IgD-negative memory B cell (primary cell): ENCODE measurements around the gene TPH1. TPM values are rescaled to one million over a fixed set of nuclear protein-coding genes. Genes with fewer than 3 reads are reported as not detected.

Experiments
- H3K27ac Mint-ChIP-seq, 3 donors: one replicate each; pipeline ENCODE4 v1.8.0; 2020 to 2022; ENCODE audit warnings: mild to moderate bottlenecking in 3 of 3, mixed read lengths in 3 of 3, moderate library complexity in 1 of 3
- H3K27me3 Mint-ChIP-seq: one replicate; pipeline ENCODE4 v1.8.0; 2021; ENCODE audit warnings: mixed read lengths
- H3K36me3 Mint-ChIP-seq: one replicate; pipeline ENCODE4 v1.8.0; 2020; ENCODE audit warnings: mild to moderate bottlenecking, mixed read lengths
- H3K4me1 Mint-ChIP-seq, 3 donors: one replicate each; pipeline ENCODE4 v1.8.0; 2020 to 2022; ENCODE audit warnings: mixed read lengths in 3 of 3, mild to moderate bottlenecking in 1 of 3
- H3K4me3 Mint-ChIP-seq, 4 donors: one replicate each; pipeline ENCODE4 v1.8.0; 2020 to 2022; ENCODE audit warnings: mild to moderate bottlenecking in 4 of 4, mixed read lengths in 4 of 4, moderate library complexity in 3 of 4
- H3K9me3 Mint-ChIP-seq, 3 donors: one replicate each; pipeline ENCODE4 v1.8.0; 2020 to 2021; ENCODE audit warnings: mixed read lengths in 3 of 3, mild to moderate bottlenecking in 1 of 3
- polyA plus RNA-seq: library from polyadenylated mRNA; unstranded; fragments of 300-500 nt; fragmentation: Illumina TruSeq; gene quantifications from one replicate; pipeline ENCODE4 v1.2.3, GENCODE V29; 2021

TPH1 gene
- not detected for polyA plus RNA-seq

DNA sequence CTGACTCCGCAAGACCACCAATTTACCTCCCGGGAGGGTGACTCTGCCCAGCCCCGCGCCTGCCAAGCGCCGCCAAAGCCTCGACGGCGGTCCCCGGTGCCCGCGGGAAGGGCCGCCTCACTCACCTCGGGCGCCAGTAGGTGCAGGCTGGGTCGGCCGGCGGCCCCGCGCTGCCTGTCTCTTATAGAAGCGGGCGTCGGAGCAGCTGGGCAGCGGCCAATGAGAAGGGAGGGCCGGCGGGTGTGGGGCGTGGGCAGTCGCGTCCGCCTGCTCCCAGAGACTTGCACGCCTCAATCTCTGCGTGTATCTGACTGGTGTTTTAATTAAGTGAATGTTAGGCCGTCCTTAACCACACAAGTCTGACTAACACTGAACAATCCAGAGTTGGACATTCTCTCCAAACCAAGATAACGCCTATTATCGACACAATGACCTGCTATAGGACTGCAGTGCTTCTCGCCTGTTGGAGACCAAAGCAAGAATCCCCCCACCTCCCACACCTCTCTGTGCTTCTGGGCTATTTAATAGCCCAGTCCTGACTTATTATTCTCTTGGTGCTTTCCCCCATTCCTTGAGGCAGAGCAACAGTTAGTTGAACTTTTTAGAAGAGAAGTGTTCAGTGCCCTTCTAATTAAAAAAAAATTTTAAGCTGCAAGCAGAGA lies at the start of gene TPH1:
Gene TPH1, minus strand, starts transcription at position 154 of the 662 bp plus-strand sequence. CDS start 5,507 bp downstream, outside the sequence.
- Mint-ChIP-seq H3K4me3 (peak within 1 kb of the TSS in 1 of 4 donors; percentile 2), H3K36me3 (peaks cover 3% of the 10 kb centered on the region), H3K4me1 (peaks cover 0 to 6% (median 3%) of the 10 kb centered on the region in 3 donors), H3K27ac (no peak within 1 kb of the TSS), H3K27me3 (peaks cover 23% of the 10 kb centered on the region), H3K9me3 (peaks cover 2 to 5% (median 3%) of the 10 kb centered on the region in 3 donors)

DNA sequence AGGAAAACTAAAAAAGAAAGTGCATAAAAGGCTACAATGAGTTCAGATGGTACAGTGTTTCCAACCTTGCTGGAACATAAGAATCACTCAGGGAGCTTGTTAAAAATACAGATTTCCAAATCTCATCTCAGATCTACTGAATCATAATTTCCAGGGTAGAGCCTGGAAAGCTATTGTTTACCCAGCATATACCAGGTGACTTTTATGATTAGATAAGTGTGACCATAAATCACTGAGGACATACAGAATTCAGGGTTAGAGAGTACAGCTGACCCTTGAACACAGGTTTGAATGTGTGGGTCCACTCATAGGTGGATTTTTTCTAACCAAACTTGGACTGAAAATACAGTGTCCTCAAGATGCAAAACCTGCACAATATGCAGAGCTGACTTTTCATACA lies 47.9 kb upstream of the TPH1 start:
- H3K27ac Mint-ChIP-seq = no peak overlapping the region
- peaks cover 0 to 2% (median 0%) of the 10 kb centered on the region in 3 donors for H3K4me1 Mint-ChIP-seq
- H3K27me3 Mint-ChIP-seq = no peaks in the 10 kb centered on the region
- no peaks in the 10 kb centered on the region for H3K9me3 Mint-ChIP-seq
- H3K36me3 Mint-ChIP-seq = peaks cover 5% of the 10 kb centered on the region
- H3K4me3 Mint-ChIP-seq = no peak overlapping the region

DNA sequence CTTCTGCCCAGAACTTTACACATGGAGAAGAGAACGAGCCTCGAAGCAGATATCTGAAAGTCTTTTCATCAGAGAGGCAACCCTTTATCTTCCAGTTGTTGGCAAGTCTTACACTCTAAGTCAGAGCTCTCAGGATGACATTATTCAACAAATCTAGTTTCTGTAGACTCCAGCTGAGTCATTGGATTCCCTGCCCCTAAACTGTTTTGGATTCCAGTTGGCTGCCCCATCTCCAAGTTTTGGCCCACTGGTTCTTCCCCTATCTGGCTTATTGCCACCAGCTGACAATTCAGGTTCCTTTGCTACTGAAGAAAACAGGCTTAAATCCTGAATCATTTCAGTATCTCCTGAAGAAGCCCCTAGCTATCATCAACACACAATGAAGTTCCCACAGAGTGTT lies 45.7 kb upstream of the TPH1 start:
- Mint-ChIP-seq H3K36me3 (peaks cover 8% of the 10 kb centered on the region), H3K27ac (no peak overlapping the region), H3K4me1 (peaks cover 0 to 5% (median 0%) of the 10 kb centered on the region in 3 donors), H3K9me3 (no peaks in the 10 kb centered on the region), H3K27me3 (no peaks in the 10 kb centered on the region), H3K4me3 (no peak overlapping the region)

DNA sequence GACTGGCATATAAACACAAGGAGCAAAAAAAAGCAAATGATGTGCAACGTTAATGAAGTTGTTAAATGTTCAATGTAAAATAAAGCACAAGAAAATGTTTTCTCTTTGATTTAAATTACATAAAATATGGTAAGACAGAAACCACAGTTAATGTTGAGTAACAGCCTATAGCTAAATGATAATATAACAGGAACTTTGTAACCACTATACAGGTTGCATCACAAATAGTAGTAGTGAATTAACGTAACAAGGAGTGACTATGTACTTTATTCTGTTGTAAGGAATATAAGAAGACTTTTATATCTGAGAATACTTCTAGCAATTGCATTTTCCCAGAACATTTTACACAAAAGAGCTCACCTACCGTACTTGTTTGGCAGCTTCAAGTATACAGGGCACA lies 42.9 kb upstream of the TPH1 start:
- Mint-ChIP-seq H3K4me3 (no peak overlapping the region), H3K4me1 (peaks cover 0 to 3% (median 0%) of the 10 kb centered on the region in 3 donors), H3K9me3 (no peaks in the 10 kb centered on the region), H3K27me3 (no peaks in the 10 kb centered on the region), H3K27ac (no peak overlapping the region), H3K36me3 (peaks cover 8% of the 10 kb centered on the region)

DNA sequence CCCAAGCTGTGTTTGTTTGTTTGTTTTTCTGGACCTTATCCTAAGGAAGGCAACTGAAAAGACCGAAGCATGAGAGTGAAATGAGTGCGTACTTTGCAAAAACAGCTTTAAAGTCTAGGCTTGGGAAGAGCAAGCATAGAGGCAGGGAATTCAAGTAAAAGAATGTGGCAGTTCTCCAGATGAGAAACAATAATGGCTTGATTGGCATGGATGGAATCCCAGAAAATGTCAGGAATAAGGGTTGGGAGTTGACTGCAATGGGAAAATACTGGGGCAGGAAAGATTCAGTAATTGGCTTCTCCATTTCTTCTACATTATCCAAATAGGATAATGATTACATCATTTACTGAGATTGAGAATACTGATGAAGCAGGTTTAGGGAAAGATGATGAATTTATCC lies 42.3 kb upstream of the TPH1 start:
- Mint-ChIP-seq H3K4me1 (peaks cover 0 to 3% (median 0%) of the 10 kb centered on the region in 3 donors), H3K27ac (no peak overlapping the region), H3K36me3 (peaks cover 8% of the 10 kb centered on the region), H3K27me3 (no peaks in the 10 kb centered on the region), H3K9me3 (no peaks in the 10 kb centered on the region), H3K4me3 (no peak overlapping the region)

DNA sequence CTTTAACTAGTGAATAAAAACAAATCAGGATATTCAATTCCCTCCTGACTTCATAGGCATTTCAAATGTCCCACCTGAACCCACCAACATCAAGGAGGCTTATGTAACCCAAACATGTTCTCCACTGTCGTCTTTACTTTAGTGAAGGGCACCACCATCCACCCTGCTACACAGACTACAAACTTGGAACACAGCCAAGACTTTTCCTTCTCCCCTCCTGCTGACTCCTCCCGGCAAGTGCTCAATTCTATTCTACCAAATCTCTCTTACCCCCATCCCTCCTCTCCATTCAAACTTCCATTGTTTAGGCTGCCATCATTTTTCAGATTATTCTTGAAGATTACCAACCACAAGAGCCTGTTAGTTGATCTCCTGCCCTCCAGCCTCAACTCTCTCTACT lies 35.5 kb upstream of the TPH1 start:
- Mint-ChIP-seq H3K36me3 (peaks cover 9% of the 10 kb centered on the region), H3K4me3 (no peak overlapping the region), H3K4me1 (no peaks in the 10 kb centered on the region), H3K9me3 (no peaks in the 10 kb centered on the region), H3K27me3 (no peaks in the 10 kb centered on the region), H3K27ac (no peak overlapping the region)

DNA sequence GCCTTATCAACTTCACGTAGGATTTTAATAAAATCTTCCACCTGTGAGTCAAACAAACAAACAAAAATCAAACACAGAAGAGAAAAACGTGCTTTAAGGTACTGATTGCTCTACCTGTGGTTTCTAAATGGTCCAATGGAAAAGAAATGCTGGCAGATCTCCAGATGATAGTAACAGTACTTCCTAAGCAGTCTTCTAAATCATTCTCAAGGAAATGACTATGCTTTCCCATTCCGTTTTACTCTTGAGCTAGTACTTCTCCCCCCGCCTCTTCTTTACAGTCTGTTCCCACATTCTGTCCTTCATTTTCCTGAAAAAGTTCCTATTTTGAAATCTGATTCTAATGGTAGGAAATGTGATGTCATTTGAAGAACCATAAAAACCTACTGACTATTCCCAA lies 34.4 kb upstream of the TPH1 start:
- Mint-ChIP-seq H3K4me1 (no peaks in the 10 kb centered on the region), H3K27ac (peak overlapping the region in 1 of 3 donors; percentile 1), H3K9me3 (no peaks in the 10 kb centered on the region), H3K4me3 (no peak overlapping the region), H3K36me3 (peaks cover 9% of the 10 kb centered on the region), H3K27me3 (no peaks in the 10 kb centered on the region)

DNA sequence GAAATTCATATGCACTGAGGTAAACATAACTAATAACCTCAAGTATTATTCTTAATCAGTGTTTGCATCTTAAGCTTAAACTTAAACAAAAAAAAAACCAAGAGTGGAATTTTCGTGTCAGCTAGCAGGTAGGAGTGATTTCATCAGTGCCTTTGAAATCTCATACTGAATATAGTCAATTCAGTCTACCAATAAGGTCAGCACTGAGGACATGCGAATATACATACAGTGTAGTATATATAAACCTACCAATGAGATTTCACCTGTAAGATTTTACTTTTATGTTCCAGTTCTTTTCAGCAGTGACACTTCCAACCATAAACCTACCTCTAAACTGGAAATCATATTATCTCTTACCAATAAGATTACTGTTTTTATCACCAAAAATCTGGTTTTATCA lies 32.8 kb upstream of the TPH1 start:
- no peaks in the 10 kb centered on the region for H3K9me3 Mint-ChIP-seq
- H3K27me3 Mint-ChIP-seq = no peaks in the 10 kb centered on the region
- no peaks in the 10 kb centered on the region for H3K4me1 Mint-ChIP-seq
- H3K27ac Mint-ChIP-seq = no peak overlapping the region
- H3K36me3 Mint-ChIP-seq = peaks cover 5% of the 10 kb centered on the region
- H3K4me3 Mint-ChIP-seq = no peak overlapping the region

DNA sequence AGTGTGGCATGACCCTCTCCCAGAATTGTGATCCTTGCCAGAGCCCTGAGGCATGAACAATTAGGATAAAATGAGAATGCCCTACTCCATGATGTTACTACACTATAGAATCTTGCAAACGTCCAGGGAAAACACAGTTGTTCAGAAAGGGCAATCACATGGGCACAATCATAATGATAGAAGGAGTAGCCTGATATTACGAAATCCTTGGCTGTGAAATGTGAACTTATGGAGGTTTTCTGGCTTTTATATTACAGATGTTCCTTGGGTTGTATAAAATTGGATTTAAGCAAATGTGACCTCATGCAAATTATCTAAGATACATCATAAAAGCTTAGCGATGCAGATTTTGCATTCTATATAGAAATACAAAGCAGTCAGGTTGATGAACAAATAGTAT lies 29.4 kb upstream of the TPH1 start:
- Mint-ChIP-seq H3K4me1 (no peaks in the 10 kb centered on the region), H3K4me3 (no peak overlapping the region), H3K9me3 (no peaks in the 10 kb centered on the region), H3K27ac (no peak overlapping the region), H3K36me3 (peaks cover 4% of the 10 kb centered on the region), H3K27me3 (no peaks in the 10 kb centered on the region)

DNA sequence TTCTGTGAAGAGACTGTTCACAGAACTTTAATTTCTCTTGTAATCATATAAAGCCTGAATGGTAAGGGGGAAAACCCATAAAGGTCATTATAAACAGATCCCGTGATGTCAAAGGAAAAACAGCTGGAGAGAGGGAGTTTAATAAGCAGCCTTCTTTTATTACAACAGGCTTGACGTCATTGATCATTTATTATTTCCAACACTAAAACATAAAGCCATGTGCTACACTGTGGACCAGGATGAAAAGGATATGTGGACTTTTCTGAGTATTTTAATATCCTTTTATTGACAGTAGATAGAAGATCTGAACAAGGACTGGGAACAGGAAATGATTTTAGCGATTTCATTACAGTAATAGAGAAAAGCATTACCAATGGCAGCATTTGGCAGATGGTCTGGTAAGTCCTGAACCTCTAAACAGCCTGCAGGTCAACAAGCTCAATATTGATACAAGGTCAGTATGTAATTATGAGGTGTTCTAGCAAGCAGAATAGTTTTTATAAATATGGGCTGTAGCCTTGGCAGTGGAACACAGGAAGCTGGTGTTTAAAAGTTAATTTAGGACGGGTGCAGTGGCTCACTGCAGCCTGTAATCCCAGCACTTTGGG lies 25.1 kb upstream of the TPH1 start:
- H3K9me3 Mint-ChIP-seq = no peaks in the 10 kb centered on the region
- no peaks in the 10 kb centered on the region for H3K4me1 Mint-ChIP-seq
- H3K27me3 Mint-ChIP-seq = no peaks in the 10 kb centered on the region
- peaks cover 11% of the 10 kb centered on the region for H3K36me3 Mint-ChIP-seq
- H3K4me3 Mint-ChIP-seq = no peak overlapping the region
- no peak overlapping the region for H3K27ac Mint-ChIP-seq

DNA sequence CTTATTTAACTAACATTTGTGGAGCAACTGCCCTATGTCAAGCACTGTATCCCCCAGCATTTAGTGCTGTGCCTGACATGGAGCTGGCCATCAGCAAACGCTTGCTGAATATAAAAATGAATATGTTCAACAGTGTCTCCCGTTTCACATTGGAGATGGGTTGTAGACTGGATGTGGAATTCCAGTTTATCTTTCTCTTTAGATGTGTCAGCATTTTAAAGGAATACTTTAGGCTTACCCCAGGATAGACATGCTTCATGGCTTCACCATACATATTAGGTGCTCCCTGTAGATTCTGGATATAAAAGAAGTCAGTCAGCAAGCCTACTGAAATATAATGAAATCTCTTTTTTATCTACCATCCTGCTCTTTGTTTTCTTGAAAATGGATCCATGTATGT lies 21.3 kb upstream of the TPH1 start:
- H3K9me3 Mint-ChIP-seq = no peaks in the 10 kb centered on the region
- no peak overlapping the region for H3K27ac Mint-ChIP-seq
- peaks cover 0 to 3% (median 0%) of the 10 kb centered on the region in 3 donors for H3K4me1 Mint-ChIP-seq
- no peak overlapping the region for H3K4me3 Mint-ChIP-seq
- peaks cover 10% of the 10 kb centered on the region for H3K36me3 Mint-ChIP-seq
- no peaks in the 10 kb centered on the region for H3K27me3 Mint-ChIP-seq

DNA sequence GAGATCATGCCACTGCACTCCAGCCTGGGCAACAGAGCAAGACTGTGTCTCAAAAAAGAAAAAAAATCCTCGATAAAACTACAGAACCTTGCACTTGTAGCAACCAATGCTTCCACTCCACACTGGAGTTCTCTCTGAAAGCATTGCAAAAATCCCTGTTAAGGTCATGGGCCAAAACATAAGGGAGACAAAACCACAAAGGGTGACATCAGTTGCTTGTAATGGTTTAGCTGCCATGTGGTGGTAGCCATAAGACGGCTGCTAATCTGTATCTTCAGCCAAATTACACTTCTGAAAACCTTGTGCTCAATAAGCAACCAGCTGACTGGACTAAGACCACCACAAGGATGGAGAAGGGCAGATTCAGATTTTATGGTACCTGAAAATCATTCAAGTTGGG lies 20.6 kb upstream of the TPH1 start:
- Mint-ChIP-seq H3K36me3 (peaks cover 10% of the 10 kb centered on the region), H3K27me3 (no peaks in the 10 kb centered on the region), H3K4me1 (peaks cover 0 to 3% (median 0%) of the 10 kb centered on the region in 3 donors), H3K4me3 (no peak overlapping the region), H3K27ac (no peak overlapping the region), H3K9me3 (no peaks in the 10 kb centered on the region)

DNA sequence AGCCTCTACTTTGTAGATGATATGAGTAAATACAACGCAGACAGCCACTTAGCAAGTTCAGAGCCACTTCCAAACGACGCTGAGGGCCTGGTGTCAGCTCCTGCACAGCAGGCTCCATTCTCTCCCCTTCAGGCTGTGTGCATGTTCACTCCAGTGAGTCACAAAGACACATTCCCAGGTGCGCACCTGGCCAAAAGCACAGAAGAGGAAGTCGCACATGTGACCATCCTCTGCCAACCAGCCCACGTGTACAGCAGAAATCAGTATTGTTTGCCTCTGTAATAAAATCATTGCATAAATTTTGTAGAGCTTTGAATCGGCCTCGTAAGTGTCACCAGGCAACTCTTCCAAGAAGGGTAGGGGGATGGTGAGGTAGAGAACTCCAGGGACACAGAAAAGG lies 19.5 kb upstream of the TPH1 start:
- no peaks in the 10 kb centered on the region for H3K9me3 Mint-ChIP-seq
- H3K36me3 Mint-ChIP-seq = peaks cover 10% of the 10 kb centered on the region
- no peak overlapping the region for H3K27ac Mint-ChIP-seq
- H3K27me3 Mint-ChIP-seq = no peaks in the 10 kb centered on the region
- no peak overlapping the region for H3K4me3 Mint-ChIP-seq
- H3K4me1 Mint-ChIP-seq = peaks cover 0 to 3% (median 0%) of the 10 kb centered on the region in 3 donors

DNA sequence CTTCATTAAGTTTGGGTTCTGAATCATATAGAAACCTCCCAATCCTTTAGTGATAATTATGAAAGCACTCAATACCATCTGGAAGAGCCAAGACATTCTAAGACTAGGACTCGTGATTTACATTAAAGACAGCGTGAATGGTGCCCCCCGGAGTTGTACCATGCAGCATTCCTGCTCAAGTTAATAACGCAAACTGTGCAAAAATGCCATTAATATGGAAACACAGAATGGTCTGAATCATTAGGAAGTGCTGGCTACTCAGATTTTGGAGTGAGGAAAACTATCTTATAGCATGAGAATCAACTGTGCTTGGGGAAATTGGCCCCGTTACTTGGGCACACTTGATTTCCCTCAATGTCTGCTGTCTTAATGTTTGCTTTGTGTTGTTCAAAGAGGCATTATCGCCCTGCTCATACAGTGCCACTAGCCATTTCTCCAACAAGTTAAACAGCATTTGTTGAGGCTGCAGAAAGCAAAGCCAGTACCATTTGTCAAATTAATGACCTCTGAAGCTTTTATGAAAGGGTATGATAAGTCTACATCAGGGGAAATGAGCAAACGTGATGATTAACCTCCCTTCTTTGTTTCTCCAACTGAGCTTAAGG lies 18.5 kb upstream of the TPH1 start:
- Mint-ChIP-seq H3K9me3 (no peaks in the 10 kb centered on the region), H3K4me1 (peaks cover 0 to 3% (median 0%) of the 10 kb centered on the region in 3 donors), H3K4me3 (no peak overlapping the region), H3K27me3 (no peaks in the 10 kb centered on the region), H3K36me3 (peaks cover 7% of the 10 kb centered on the region), H3K27ac (no peak overlapping the region)

DNA sequence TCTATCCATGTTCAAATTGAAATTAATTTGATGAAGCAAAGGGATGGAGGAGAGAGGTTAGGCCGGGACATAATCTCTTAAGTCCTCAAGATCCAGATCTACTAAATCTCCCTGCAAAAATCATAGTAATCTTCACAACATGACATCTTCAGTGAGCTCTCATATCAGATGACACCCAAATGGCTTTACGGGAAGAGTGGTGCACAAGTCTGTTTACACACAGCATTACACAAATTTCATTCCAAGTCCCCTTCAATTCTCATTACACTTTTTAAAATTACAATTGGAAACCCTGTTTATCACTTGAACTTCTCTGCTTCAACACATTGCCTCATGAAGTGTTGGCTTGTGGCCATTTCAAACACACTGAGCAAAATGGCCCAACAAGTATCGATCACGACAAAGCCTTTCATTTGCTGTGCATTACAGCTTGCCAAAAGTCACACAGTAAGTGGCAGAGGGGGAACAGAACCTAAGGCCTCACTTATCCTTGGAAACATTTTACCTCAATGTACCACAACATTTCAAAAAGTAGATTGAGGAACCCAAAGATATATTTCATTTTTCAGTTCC lies 17.9 kb upstream of the TPH1 start:
- Mint-ChIP-seq H3K27me3 (no peaks in the 10 kb centered on the region), H3K4me1 (peaks cover 0 to 3% (median 0%) of the 10 kb centered on the region in 3 donors), H3K27ac (no peak overlapping the region), H3K4me3 (no peak overlapping the region), H3K36me3 (peaks cover 5% of the 10 kb centered on the region), H3K9me3 (no peaks in the 10 kb centered on the region)
